NCI-H69 (cell line): ENCODE data around the gene RAB5A.
"Not testable (repeated sequence)": the region's sequence is repeated elsewhere in the genome, so short reads cannot be mapped to it uniquely, and the experiment has no call there.

Source experiments
- DNase-seq: peaks from one replicate; lab custom pipeline; 2025; lab: John Stamatoyannopoulos, UW

Gene RAB5A

GRCh38 chr3:20028905-20029331, 82.0 kb downstream of the RAB5A start:
- DNase-seq: no peak

DNA sequence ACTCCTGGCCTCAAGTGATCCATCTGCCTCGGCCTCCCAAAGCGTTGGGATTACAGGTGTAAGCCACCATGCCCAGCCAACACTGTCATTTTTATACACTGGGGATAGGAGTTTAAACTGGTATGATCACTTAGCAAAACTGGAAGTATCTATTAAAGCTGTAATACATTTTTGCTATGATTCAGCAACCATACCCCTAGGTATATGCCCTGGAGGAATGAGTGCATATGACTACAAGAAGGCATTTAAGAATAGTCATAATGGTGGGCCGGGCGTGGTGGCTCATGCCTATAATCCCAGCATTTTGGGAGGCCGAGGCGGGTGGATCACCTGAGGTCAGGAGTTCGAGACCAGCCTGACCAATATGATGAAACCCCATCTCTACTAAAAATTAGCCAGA, 85.0 kb downstream of the RAB5A start:
- not testable (repeated sequence) for DNase-seq
